Activated CD4-positive, alpha-beta T cell treated with anti-CD3 and anti-CD28 coated beads for 1 hour (primary cell): ENCODE results near the gene NEXN.
"Not testable (repeated sequence)": the region's sequence is repeated elsewhere in the genome, so short reads cannot be mapped to it uniquely, and the experiment has no call there.

Experiments used
- DNase-seq: peaks from one replicate; pipeline ENCODE4 v3.0.0-alpha.2; 2020

NEXN gene

GRCh38 chr1:77906019-77906545, 17.7 kb downstream of the NEXN start:
- no peak for DNase-seq

GRCh38 chr1:77906624-77907023, 18.2 kb downstream of the NEXN start:
- DNase-seq: no peak

GRCh38 chr1:77910116-77910515, 21.7 kb downstream of the NEXN start:
- DNase-seq: no peak

- DNase-seq: not testable (repeated sequence)
Observed at GRCh38 chr1:77918918-77919317, 30.5 kb downstream of the NEXN start.

- DNase-seq: no peak
Observed at GRCh38 chr1:77925518-77925917, 37.1 kb downstream of the NEXN start.

- no peak for DNase-seq
Observed at GRCh38 chr1:77925956-77926355, 37.5 kb downstream of the NEXN start.

GRCh38 chr1:77926561-77927357, 38.3 kb downstream of the NEXN start:
- no peak for DNase-seq

- no peak for DNase-seq
Observed at GRCh38 chr1:77927414-77927813, 39.0 kb downstream of the NEXN start.

- DNase-seq: no peak
Observed at GRCh38 chr1:77929806-77930205, 41.4 kb downstream of the NEXN start.

GRCh38 chr1:77938651-77939050, 50.2 kb downstream of the NEXN start:
- DNase-seq: no peak

- no peak for DNase-seq
Observed at GRCh38 chr1:77940921-77941570, 52.6 kb downstream of the NEXN start.

GRCh38 chr1:77942400-77943140, 54.1 kb downstream of the NEXN start:
- DNase-seq: no peak

GRCh38 chr1:77945345-77945744, 56.9 kb downstream of the NEXN start:
- no peak for DNase-seq

- no peak for DNase-seq
Observed at GRCh38 chr1:77948841-77949424, 60.5 kb downstream of the NEXN start.

GRCh38 chr1:77950873-77951272, 62.4 kb downstream of the NEXN start:
- DNase-seq: no peak

GRCh38 chr1:77951328-77951727, 62.9 kb downstream of the NEXN start:
- DNase-seq: no peak

- no peak for DNase-seq
Observed at GRCh38 chr1:77953907-77954306, 65.5 kb downstream of the NEXN start.

- no peak for DNase-seq
Observed at GRCh38 chr1:77954521-77954920, 66.1 kb downstream of the NEXN start.

GRCh38 chr1:77955709-77956108, 67.3 kb downstream of the NEXN start:
- DNase-seq: no peak

GRCh38 chr1:77956464-77956863, 68.0 kb downstream of the NEXN start:
- no peak for DNase-seq

GRCh38 chr1:77958391-77958790, 70.0 kb downstream of the NEXN start:
- DNase-seq: no peak

GRCh38 chr1:77958850-77959249, 70.4 kb downstream of the NEXN start:
- no peak for DNase-seq

GRCh38 chr1:77961392-77961791, 73.0 kb downstream of the NEXN start:
- no peak for DNase-seq
